Brain microvascular endothelial cell (primary cell): Measurements from ENCODE around the gene ATRN.

ENCODE experiments used
- DNase-seq: peaks from one replicate; pipeline ENCODE4 v3.0.0-alpha.2; 2020
- H3K27ac ChIP-seq: fragments of 250-450 bp; sonication (Bioruptor Pico); 2 replicates; pipeline ENCODE4 v1.5.1; 2020; ENCODE audit warnings: mild to moderate bottlenecking, moderate library complexity
- H3K27me3 ChIP-seq: fragments of 250-450 bp; sonication (Bioruptor Pico); replicated peaks from 2 replicates; pipeline ENCODE4 v1.5.1; 2020; ENCODE audit warnings: mild to moderate bottlenecking
- H3K36me3 ChIP-seq: fragments of 250-450 bp; sonication (Bioruptor Pico); replicated peaks from 2 replicates; pipeline ENCODE4 v1.5.1; 2020; ENCODE audit warnings: mild to moderate bottlenecking
- H3K4me3 ChIP-seq: 2 replicates; pipeline ENCODE4 v1.5.1; 2011; ENCODE audit warnings: low read depth, mild to moderate bottlenecking, control low read depth, low read length, moderate library complexity
- in situ Hi-C: cut with HindIII; loops from 2 replicates; pipeline ENCODE4 v1.10.0; 2017; ENCODE audit warnings: low sequenced_read_pairs, low pct_ligation_motif_present
- TF ChIP-seq, protein P1 (sequence below): IDR thresholded peaks from 2 replicates; pipeline ENCODE4 v1.5.1; 2011; ENCODE audit warnings: low read depth, mild to moderate bottlenecking, moderate library complexity, low read length, control low read depth, inconsistent platforms; ENCODE audit errors: missing control alignments

The ATRN gene

GRCh38 chr20:3651204-3651962 is 180.6 kb downstream of the ATRN start:
- in situ Hi-C loops: no loop called here
- DNase-seq: no peak
- TF ChIP-seq, protein P1, sequence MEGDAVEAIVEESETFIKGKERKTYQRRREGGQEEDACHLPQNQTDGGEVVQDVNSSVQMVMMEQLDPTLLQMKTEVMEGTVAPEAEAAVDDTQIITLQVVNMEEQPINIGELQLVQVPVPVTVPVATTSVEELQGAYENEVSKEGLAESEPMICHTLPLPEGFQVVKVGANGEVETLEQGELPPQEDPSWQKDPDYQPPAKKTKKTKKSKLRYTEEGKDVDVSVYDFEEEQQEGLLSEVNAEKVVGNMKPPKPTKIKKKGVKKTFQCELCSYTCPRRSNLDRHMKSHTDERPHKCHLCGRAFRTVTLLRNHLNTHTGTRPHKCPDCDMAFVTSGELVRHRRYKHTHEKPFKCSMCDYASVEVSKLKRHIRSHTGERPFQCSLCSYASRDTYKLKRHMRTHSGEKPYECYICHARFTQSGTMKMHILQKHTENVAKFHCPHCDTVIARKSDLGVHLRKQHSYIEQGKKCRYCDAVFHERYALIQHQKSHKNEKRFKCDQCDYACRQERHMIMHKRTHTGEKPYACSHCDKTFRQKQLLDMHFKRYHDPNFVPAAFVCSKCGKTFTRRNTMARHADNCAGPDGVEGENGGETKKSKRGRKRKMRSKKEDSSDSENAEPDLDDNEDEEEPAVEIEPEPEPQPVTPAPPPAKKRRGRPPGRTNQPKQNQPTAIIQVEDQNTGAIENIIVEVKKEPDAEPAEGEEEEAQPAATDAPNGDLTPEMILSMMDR: no peak
- Histone ChIP-seq H3K27ac (no peak overlapping the region), H3K36me3 (peaks cover 4% of the 10 kb centered on the region), H3K27me3 (no peaks in the 10 kb centered on the region), H3K4me3 (no peak overlapping the region)

DNA sequence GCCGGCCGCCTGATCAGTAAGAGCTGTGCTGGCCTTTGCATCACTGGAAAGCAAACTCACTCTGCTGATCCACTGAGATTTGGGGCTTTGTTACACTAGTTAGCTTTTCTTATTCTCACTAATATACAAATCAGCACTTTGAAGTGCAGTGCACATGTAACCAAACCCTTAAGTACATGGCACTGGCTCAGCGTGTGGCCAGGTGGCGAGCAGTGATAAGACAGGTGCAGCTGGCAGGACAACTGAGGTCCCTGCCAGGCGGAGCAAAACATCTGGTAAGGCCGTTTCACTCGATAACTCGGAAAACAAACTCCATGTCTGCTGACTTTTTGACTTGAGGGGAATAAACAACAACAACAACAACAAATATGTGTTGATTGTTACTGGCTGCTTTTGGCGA is 181.4 kb downstream of the ATRN start:
- Histone ChIP-seq H3K4me3 (no peak overlapping the region), H3K27me3 (no peaks in the 10 kb centered on the region), H3K27ac (no peak overlapping the region), H3K36me3 (peaks cover 4% of the 10 kb centered on the region)
- DNase-seq: no peak
- in situ Hi-C loops: no loop called here
- TF ChIP-seq, protein P1: no peak

DNA sequence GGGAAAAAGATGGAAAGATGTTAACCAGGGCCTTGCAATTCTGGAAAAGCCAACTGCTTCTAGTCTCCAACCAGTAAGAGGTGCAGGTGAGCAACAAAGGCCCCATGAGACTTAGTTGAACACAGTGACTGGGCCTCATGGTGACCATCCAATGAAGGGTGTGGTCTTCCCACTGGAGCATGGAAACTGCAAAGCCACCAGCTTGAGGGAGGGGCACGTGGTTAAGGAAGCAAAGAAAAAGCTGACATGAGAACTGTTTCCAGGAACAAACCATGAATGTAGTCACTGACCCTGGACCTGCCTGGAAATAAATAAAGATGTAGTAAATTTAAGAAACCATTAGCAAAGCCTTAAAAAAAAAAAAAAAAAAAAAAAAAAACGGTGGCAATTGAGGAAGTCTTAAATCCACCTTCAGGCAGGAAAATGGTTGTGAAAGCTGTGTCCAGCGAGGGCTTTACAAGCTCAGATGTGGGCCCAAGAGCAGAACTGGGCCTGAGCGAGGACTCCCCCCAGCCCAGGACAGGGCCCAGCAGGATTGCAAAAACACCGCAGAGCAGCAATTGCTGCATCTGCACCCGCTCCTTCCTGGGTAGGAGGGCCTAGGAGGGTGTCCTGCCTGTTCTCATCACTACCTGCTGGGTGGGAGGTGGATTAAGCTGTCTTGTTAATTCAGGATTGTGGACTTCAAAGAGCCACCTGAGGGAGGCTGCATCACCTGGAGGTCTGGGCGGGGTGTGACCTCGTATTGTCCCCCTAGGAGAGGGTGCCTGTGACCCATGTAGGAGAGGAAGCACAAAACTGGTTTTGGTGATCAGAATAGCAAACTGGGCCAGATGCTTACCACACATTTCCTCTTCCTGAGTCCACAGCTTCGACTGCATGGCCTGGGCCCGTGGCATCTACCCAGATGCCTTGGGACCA is 182.1 kb downstream of the ATRN start:
- Histone ChIP-seq H3K27ac (no peak overlapping the region), H3K4me3 (no peak overlapping the region), H3K36me3 (peaks cover 2% of the 10 kb centered on the region), H3K27me3 (no peaks in the 10 kb centered on the region)
- DNase-seq: no peak
- in situ Hi-C loops: no loop called here
- TF ChIP-seq, protein P1: no peak

- TF ChIP-seq, protein P1: no peak
- H3K27me3 ChIP-seq: no peaks in the 10 kb centered on the region
- in situ Hi-C loops: no loop called here
- no peak for DNase-seq
- H3K4me3 ChIP-seq: no peak overlapping the region
- no peak overlapping the region for H3K27ac ChIP-seq
- no peaks in the 10 kb centered on the region for H3K36me3 ChIP-seq
These were observed 183.1 kb downstream of the ATRN start for GRCh38 chr20:3653921-3654320.

- TF ChIP-seq, protein P1: no peak
- H3K4me3 ChIP-seq: no peak overlapping the region
- H3K36me3 ChIP-seq: no peaks in the 10 kb centered on the region
- H3K27ac ChIP-seq: no peak overlapping the region
- in situ Hi-C loops: no loop called here
- DNase-seq: no peak
- H3K27me3 ChIP-seq: no peaks in the 10 kb centered on the region
These were observed 183.7 kb downstream of the ATRN start for GRCh38 chr20:3654326-3655130.
